ENCODE results near the gene RBPMS2.

DNA sequence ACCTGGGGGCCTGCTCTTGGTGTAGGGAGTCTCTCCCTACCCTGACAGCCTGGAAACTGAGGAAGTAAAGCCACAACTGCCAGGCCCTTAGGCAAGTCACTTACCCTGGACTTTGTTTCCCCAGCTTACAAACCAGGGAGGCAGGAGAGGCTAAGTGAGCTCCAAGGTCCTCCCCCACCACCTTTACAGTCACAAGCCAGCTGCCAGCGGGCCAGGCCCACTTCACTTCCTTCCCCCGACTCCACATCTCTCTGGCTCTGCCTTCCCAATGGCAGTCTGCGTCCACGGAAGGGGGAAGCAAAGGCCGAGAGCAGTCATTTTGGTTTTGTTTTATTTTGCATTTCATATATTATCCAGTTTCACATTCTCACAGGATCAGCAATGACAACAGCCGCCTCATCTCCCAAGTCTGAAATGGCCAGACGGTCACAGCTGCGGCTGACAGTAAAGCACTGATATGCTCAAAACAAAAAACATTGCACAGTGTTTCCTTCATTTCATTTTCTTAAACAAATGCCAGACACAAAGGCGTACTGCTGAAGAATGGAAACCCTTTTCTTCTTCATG, 35.7 kb downstream of the RBPMS2 start:
- TF ChIP-seq EP300 (conservative IDR thresholded peaks at IDR 0.05; ENCODE audit: poor library complexity, severe bottlenecking) (no peak), TAF1 (IDR thresholded peaks at IDR 0.05; ENCODE audit: low read depth) (no peak), EZH2 (IDR thresholded peaks at IDR 0.05; ENCODE audit: borderline replicate concordance, insufficient read depth, low read length, poor library complexity, severe bottlenecking) (no peak), CTCF (IDR thresholded peaks at IDR 0.05; ENCODE audit: poor library complexity, severe bottlenecking) (no peak), SMC3 (conservative IDR thresholded peaks at IDR 0.05; ENCODE audit: poor library complexity) (no peak)
- TF ChIP-seq, protein P1, sequence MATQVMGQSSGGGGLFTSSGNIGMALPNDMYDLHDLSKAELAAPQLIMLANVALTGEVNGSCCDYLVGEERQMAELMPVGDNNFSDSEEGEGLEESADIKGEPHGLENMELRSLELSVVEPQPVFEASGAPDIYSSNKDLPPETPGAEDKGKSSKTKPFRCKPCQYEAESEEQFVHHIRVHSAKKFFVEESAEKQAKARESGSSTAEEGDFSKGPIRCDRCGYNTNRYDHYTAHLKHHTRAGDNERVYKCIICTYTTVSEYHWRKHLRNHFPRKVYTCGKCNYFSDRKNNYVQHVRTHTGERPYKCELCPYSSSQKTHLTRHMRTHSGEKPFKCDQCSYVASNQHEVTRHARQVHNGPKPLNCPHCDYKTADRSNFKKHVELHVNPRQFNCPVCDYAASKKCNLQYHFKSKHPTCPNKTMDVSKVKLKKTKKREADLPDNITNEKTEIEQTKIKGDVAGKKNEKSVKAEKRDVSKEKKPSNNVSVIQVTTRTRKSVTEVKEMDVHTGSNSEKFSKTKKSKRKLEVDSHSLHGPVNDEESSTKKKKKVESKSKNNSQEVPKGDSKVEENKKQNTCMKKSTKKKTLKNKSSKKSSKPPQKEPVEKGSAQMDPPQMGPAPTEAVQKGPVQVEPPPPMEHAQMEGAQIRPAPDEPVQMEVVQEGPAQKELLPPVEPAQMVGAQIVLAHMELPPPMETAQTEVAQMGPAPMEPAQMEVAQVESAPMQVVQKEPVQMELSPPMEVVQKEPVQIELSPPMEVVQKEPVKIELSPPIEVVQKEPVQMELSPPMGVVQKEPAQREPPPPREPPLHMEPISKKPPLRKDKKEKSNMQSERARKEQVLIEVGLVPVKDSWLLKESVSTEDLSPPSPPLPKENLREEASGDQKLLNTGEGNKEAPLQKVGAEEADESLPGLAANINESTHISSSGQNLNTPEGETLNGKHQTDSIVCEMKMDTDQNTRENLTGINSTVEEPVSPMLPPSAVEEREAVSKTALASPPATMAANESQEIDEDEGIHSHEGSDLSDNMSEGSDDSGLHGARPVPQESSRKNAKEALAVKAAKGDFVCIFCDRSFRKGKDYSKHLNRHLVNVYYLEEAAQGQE (IDR thresholded peaks at IDR 0.05; ENCODE audit: borderline replicate concordance): no peak
